Mucosa of stomach (tissue), 1 donor: ENCODE data around the gene OBSL1.

Source experiments
- H3K27me3 ChIP-seq: one replicate; pipeline ENCODE4 v1.7.0; 2013; ENCODE audit warnings: mild to moderate bottlenecking, low read length; ENCODE audit not compliant: control insufficient read depth, insufficient read depth
- H3K36me3 ChIP-seq: one replicate; pipeline ENCODE4 v1.7.0; 2013; ENCODE audit warnings: low read length; ENCODE audit not compliant: control insufficient read depth, insufficient read depth
- H3K4me1 ChIP-seq: one replicate; pipeline ENCODE4 v1.7.0; 2013; ENCODE audit warnings: mild to moderate bottlenecking, low read length; ENCODE audit not compliant: control insufficient read depth, insufficient read depth
- H3K4me3 ChIP-seq: one replicate; pipeline ENCODE4 v1.7.0; 2013; ENCODE audit warnings: low read length
- H3K9ac ChIP-seq: one replicate; pipeline ENCODE4 v1.7.0; 2013; ENCODE audit warnings: mild to moderate bottlenecking, low read length, moderate library complexity
- H3K9me3 ChIP-seq: one replicate; pipeline ENCODE4 v1.7.0; 2013; ENCODE audit warnings: mild to moderate bottlenecking, low read length, moderate library complexity; ENCODE audit not compliant: control insufficient read depth
- donor health status: Pancreatic carcinoma.

OBSL1 gene

GRCh38 chr2:219509780-219510511 lies 61.4 kb downstream of the OBSL1 start:
- Histone ChIP-seq H3K4me3 (no peak overlapping the region), H3K9me3 (no peaks in the 10 kb centered on the region), H3K9ac (no peak overlapping the region), H3K27me3 (peaks cover 57% of the 10 kb centered on the region), H3K4me1 (peaks cover 13% of the 10 kb centered on the region), H3K36me3 (peaks cover 15% of the 10 kb centered on the region)

- Histone ChIP-seq H3K4me3 (no peak overlapping the region), H3K36me3 (peaks cover 19% of the 10 kb centered on the region), H3K9me3 (no peaks in the 10 kb centered on the region), H3K9ac (no peak overlapping the region), H3K27me3 (peaks cover 49% of the 10 kb centered on the region), H3K4me1 (peaks cover 13% of the 10 kb centered on the region)
Observed at GRCh38 chr2:219508971-219509779, 62.2 kb downstream of the OBSL1 start.

- no peaks in the 10 kb centered on the region for H3K9me3 ChIP-seq
- no peak overlapping the region for H3K9ac ChIP-seq
- peaks cover 13% of the 10 kb centered on the region for H3K4me1 ChIP-seq
- H3K4me3 ChIP-seq, result no peak overlapping the region
- peaks cover 19% of the 10 kb centered on the region for H3K36me3 ChIP-seq
- peaks cover 41% of the 10 kb centered on the region for H3K27me3 ChIP-seq
Observed at GRCh38 chr2:219508444-219508734, 63.0 kb downstream of the OBSL1 start.

- Histone ChIP-seq H3K36me3 (peaks cover 19% of the 10 kb centered on the region), H3K9ac (no peak overlapping the region), H3K4me3 (no peak overlapping the region), H3K27me3 (peaks cover 36% of the 10 kb centered on the region), H3K4me1 (peaks cover 13% of the 10 kb centered on the region), H3K9me3 (no peaks in the 10 kb centered on the region)
Observed at GRCh38 chr2:219507581-219508443, 63.5 kb downstream of the OBSL1 start.

- Histone ChIP-seq H3K4me3 (no peak overlapping the region), H3K27me3 (peaks cover 27% of the 10 kb centered on the region), H3K9me3 (no peaks in the 10 kb centered on the region), H3K9ac (no peak overlapping the region), H3K36me3 (peaks cover 19% of the 10 kb centered on the region), H3K4me1 (peaks cover 13% of the 10 kb centered on the region)
Observed at GRCh38 chr2:219506802-219507526, 64.4 kb downstream of the OBSL1 start.

GRCh38 chr2:219506153-219506801 lies 65.1 kb downstream of the OBSL1 start:
- H3K4me3 ChIP-seq, result no peak overlapping the region
- H3K4me1 ChIP-seq, result peaks cover 13% of the 10 kb centered on the region
- no peak overlapping the region for H3K9ac ChIP-seq
- H3K27me3 ChIP-seq, result peaks cover 22% of the 10 kb centered on the region
- H3K36me3 ChIP-seq, result peaks cover 19% of the 10 kb centered on the region
- H3K9me3 ChIP-seq, result no peaks in the 10 kb centered on the region

- Histone ChIP-seq H3K9ac (no peak overlapping the region), H3K36me3 (peaks cover 19% of the 10 kb centered on the region), H3K4me1 (peaks cover 12% of the 10 kb centered on the region), H3K4me3 (no peak overlapping the region), H3K9me3 (no peaks in the 10 kb centered on the region), H3K27me3 (peaks cover 16% of the 10 kb centered on the region)
Observed at GRCh38 chr2:219505585-219505984, 65.8 kb downstream of the OBSL1 start.

GRCh38 chr2:219502618-219503017 lies 68.7 kb downstream of the OBSL1 start:
- Histone ChIP-seq H3K9me3 (no peaks in the 10 kb centered on the region), H3K4me1 (peaks cover 17% of the 10 kb centered on the region), H3K36me3 (peaks cover 19% of the 10 kb centered on the region), H3K9ac (no peak overlapping the region), H3K4me3 (no peak overlapping the region), H3K27me3 (peaks cover 2% of the 10 kb centered on the region)

GRCh38 chr2:219501849-219502248 lies 69.5 kb downstream of the OBSL1 start:
- Histone ChIP-seq H3K9me3 (no peaks in the 10 kb centered on the region), H3K9ac (no peak overlapping the region), H3K4me1 (peaks cover 25% of the 10 kb centered on the region), H3K27me3 (peaks cover 9% of the 10 kb centered on the region), H3K4me3 (no peak overlapping the region), H3K36me3 (peaks cover 19% of the 10 kb centered on the region)
